Neural crest cell (in vitro differentiated cells): ENCODE measurements around the gene EYA3. TPM values are rescaled to one million over a fixed set of nuclear protein-coding genes. Genes with fewer than 3 reads are reported as not detected.

Experiments
- DNase-seq: peaks from one replicate; pipeline ENCODE4 v3.0.0; 2021; ENCODE audit warnings: low read depth, mixed read lengths, low spot score
- H3K27ac Mint-ChIP-seq: one replicate; pipeline ENCODE4 v1.8.0; 2021; ENCODE audit warnings: mild to moderate bottlenecking, mixed read lengths; ENCODE audit not compliant: unreplicated experiment
- H3K27me3 Mint-ChIP-seq: 2 replicates; pipeline ENCODE4 v1.8.0; 2021; ENCODE audit warnings: low read depth, mild to moderate bottlenecking, mixed read lengths
- H3K36me3 Mint-ChIP-seq: 2 replicates; pipeline ENCODE4 v1.8.0; 2021; ENCODE audit warnings: low read depth, mild to moderate bottlenecking, mixed read lengths
- H3K4me1 Mint-ChIP-seq: 2 replicates; pipeline ENCODE4 v1.8.0; 2021; ENCODE audit warnings: mixed read lengths
- H3K4me3 Mint-ChIP-seq: one replicate; pipeline ENCODE4 v1.8.0; 2021; ENCODE audit warnings: mild to moderate bottlenecking, mixed read lengths
- H3K9me3 Mint-ChIP-seq: 2 replicates; pipeline ENCODE4 v1.8.0; 2021; ENCODE audit warnings: mixed read lengths
- CTCF ChIP-seq: fragments of 200-600 bp; sonication (generic); conservative IDR thresholded peaks from 2 replicates; pipeline ENCODE4 v1.5.0; 2021; ENCODE audit warnings: antibody characterized with exemption, mild to moderate bottlenecking
- total RNA-seq: library from RNA; stranded (reverse); gene quantifications from 2 replicates; pipeline ENCODE4 v1.2.1, GENCODE V29; 2021

EYA3 gene
- total RNA-seq, 1 donor from 2014 or later: 35.9 TPM

- no peak for DNase-seq
- Mint-ChIP-seq H3K4me3 (no peak overlapping the region), H3K9me3 (no peaks in the 10 kb centered on the region), H3K36me3 (no peaks in the 10 kb centered on the region), H3K27ac (no peak overlapping the region), H3K27me3 (no peaks in the 10 kb centered on the region), H3K4me1 (no peaks in the 10 kb centered on the region)
- no peak for TF ChIP-seq CTCF
Measured at GRCh38 chr1:28032281-28032680, 56.1 kb downstream of the EYA3 start.

- no peaks in the 10 kb centered on the region for H3K36me3 Mint-ChIP-seq
- no peaks in the 10 kb centered on the region for H3K9me3 Mint-ChIP-seq
- no peaks in the 10 kb centered on the region for H3K4me1 Mint-ChIP-seq
- H3K27ac Mint-ChIP-seq: no peak overlapping the region
- no peak for TF ChIP-seq CTCF
- H3K4me3 Mint-ChIP-seq: no peak overlapping the region
- no peak for DNase-seq
- H3K27me3 Mint-ChIP-seq: no peaks in the 10 kb centered on the region
Measured at GRCh38 chr1:28031173-28031572, 57.2 kb downstream of the EYA3 start.

- DNase-seq: no peak
- TF ChIP-seq CTCF: no peak
- H3K27ac Mint-ChIP-seq: no peak overlapping the region
- no peaks in the 10 kb centered on the region for H3K9me3 Mint-ChIP-seq
- no peak overlapping the region for H3K4me3 Mint-ChIP-seq
- no peaks in the 10 kb centered on the region for H3K4me1 Mint-ChIP-seq
- no peaks in the 10 kb centered on the region for H3K27me3 Mint-ChIP-seq
- H3K36me3 Mint-ChIP-seq: peaks cover 3% of the 10 kb centered on the region
Measured at GRCh38 chr1:28028873-28029654, 59.3 kb downstream of the EYA3 start.

- no peak for TF ChIP-seq CTCF
Measured at GRCh38 chr1:28027660-28028059, 60.8 kb downstream of the EYA3 start.

GRCh38 chr1:28027238-28027637 lies 61.2 kb downstream of the EYA3 start:
- TF ChIP-seq CTCF: no peak
- DNase-seq: no peak
- Mint-ChIP-seq H3K9me3 (no peaks in the 10 kb centered on the region), H3K4me3 (no peak overlapping the region), H3K36me3 (peaks cover 6% of the 10 kb centered on the region), H3K4me1 (no peaks in the 10 kb centered on the region), H3K27me3 (no peaks in the 10 kb centered on the region), H3K27ac (no peak overlapping the region)

More at GRCh38 chr1:28027660-28028059, 60.8 kb downstream of the EYA3 start:
- no peaks in the 10 kb centered on the region for H3K9me3 Mint-ChIP-seq
- H3K4me3 Mint-ChIP-seq: no peak overlapping the region
- peaks cover 6% of the 10 kb centered on the region for H3K36me3 Mint-ChIP-seq
- no peak for DNase-seq
- H3K4me1 Mint-ChIP-seq: no peaks in the 10 kb centered on the region
- H3K27ac Mint-ChIP-seq: no peak overlapping the region
- no peaks in the 10 kb centered on the region for H3K27me3 Mint-ChIP-seq
